Fibroblast of peridontal ligament (primary cell): Measurements from ENCODE around the gene ASB16.
A peak's percentile ranks its signal among the peaks of the same experiment; 100 is the strongest.

Experiments used
- DNase-seq: peaks from one replicate; pipeline ENCODE4 v3.0.0-alpha.2; 2010; ENCODE audit errors: extremely low read depth

ASB16 gene

DNA sequence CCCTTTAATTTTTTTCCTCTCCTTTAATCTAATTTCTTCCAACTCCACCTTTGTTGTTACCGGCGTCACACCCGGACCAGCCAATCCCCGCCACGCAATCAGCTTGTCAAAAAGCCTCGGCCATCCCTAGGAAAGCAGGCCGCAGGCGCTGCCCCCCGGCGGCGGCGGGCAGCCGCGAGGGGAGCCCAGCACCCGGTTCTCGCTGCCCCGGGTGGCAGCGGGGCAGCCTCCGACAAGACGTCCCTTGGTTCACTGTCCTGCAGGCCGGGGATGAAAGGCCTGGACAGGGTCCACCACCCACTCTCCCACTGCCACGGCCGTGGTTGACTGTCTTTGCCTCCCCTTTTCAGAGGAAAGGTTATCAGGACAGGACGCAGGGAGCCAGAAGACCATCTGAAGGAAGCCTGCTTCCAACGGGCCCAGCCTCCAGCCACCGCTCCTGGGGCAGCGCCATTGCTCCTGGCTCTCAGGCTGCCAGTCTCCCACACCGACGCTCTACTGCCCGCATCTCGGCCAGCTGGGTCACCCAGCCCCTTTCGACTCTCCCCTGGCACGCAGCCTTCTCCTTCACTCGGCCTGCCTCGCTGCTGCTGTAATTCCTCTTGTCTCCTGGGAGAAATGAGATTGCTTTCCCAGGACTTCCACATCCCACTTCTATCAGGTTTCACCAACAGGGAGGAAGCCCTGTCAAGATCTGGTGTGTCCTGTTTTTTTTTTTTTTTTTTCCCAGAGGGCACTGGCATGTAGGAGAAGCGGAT, 51.8 kb downstream of the ASB16 start:
- peak; percentile 90 for DNase-seq

DNA sequence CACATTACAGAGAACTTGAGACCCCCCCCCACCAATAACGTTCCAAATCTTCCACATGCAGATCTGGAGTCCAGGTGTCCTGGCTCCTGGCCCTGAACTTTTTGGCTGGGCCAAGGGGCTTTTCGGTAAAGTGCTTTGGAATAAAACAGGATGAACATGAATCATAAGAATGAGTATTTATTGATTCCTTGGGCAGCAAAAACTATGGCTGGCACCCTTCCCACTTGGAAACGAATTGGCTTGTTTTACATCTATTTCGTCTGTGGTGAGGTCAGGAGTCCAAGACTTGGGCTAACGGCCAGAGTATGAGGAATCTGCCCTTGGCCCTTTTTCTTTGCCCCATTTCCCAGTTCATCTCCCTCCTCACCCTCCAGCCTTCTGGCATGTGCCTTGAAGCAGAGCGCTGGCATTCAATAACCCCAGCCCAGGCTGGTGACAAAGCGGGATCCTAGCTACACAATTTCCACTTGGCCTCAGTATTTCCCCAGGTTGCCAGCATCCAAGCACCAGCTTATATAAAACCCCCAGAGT, 53.1 kb downstream of the ASB16 start:
- DNase-seq: peak; percentile 98
